ENCODE data around the gene GAB3.

GRCh38 chrX:154729439-154729838, 21.4 kb downstream of the GAB3 start:
- TF ChIP-seq CTCF (IDR thresholded peaks at IDR 0.05; ENCODE audit: borderline replicate concordance, extremely low read depth, low read length, poor library complexity, severe bottlenecking) (no peak), EZH2 (IDR thresholded peaks at IDR 0.05; ENCODE audit: borderline replicate concordance, low read depth, low read length, severe bottlenecking) (no peak)
